Neural crest cell (in vitro differentiated cells): Measurements from ENCODE around the gene RDH13. TPM values are rescaled to one million over a fixed set of nuclear protein-coding genes. Genes with fewer than 3 reads are reported as not detected.
"Not testable (repeated sequence)": the region's sequence is repeated elsewhere in the genome, so short reads cannot be mapped to it uniquely, and the experiment has no call there.

ENCODE experiments used
- DNase-seq: peaks from one replicate; pipeline ENCODE4 v3.0.0; 2021; ENCODE audit warnings: low read depth, mixed read lengths, low spot score
- H3K27ac Mint-ChIP-seq: one replicate; pipeline ENCODE4 v1.8.0; 2021; ENCODE audit warnings: mild to moderate bottlenecking, mixed read lengths; ENCODE audit not compliant: unreplicated experiment
- H3K27me3 Mint-ChIP-seq: 2 replicates; pipeline ENCODE4 v1.8.0; 2021; ENCODE audit warnings: low read depth, mild to moderate bottlenecking, mixed read lengths
- H3K36me3 Mint-ChIP-seq: 2 replicates; pipeline ENCODE4 v1.8.0; 2021; ENCODE audit warnings: low read depth, mild to moderate bottlenecking, mixed read lengths
- H3K4me1 Mint-ChIP-seq: 2 replicates; pipeline ENCODE4 v1.8.0; 2021; ENCODE audit warnings: mixed read lengths
- H3K4me3 Mint-ChIP-seq: one replicate; pipeline ENCODE4 v1.8.0; 2021; ENCODE audit warnings: mild to moderate bottlenecking, mixed read lengths
- H3K9me3 Mint-ChIP-seq: 2 replicates; pipeline ENCODE4 v1.8.0; 2021; ENCODE audit warnings: mixed read lengths
- total RNA-seq: library from RNA; stranded (reverse); gene quantifications from 2 replicates; pipeline ENCODE4 v1.2.1, GENCODE V29; 2021
- TF ChIP-seq, protein P1 (sequence below): fragments of 200-600 bp; sonication (generic); conservative IDR thresholded peaks from 2 replicates; pipeline ENCODE4 v1.5.0; 2021; ENCODE audit warnings: antibody characterized with exemption, mild to moderate bottlenecking

The RDH13 gene
- total RNA-seq, 1 donor from 2014 or later: 19.9 TPM

DNA sequence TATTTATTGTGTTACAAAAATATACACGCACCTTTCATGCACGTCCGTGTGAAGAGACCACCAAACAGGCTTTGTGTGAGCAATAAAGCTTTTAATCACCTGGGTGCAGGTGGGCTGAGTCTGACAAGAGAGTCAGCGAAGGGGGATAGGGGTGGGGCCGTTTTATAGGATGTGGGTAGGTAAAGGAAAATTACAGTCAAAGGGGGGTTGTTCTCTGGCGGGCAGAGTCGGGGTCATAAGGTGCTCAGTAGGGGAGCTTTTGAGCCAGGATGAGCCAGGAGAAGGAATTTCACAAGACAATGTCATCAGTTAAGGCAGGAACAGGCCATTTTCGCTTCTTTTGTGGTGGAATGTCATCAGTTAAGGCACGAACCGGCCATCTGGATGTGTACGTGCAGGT, 56.2 kb downstream of the RDH13 start:
- Mint-ChIP-seq H3K4me1 (peaks cover 26% of the 10 kb centered on the region), H3K27me3 (peaks cover 54% of the 10 kb centered on the region), H3K36me3 (peaks cover 22% of the 10 kb centered on the region), H3K4me3 (peak overlapping the region; percentile 31)
- not testable (repeated sequence) for H3K27ac Mint-ChIP-seq, H3K9me3 Mint-ChIP-seq, DNase-seq

DNA sequence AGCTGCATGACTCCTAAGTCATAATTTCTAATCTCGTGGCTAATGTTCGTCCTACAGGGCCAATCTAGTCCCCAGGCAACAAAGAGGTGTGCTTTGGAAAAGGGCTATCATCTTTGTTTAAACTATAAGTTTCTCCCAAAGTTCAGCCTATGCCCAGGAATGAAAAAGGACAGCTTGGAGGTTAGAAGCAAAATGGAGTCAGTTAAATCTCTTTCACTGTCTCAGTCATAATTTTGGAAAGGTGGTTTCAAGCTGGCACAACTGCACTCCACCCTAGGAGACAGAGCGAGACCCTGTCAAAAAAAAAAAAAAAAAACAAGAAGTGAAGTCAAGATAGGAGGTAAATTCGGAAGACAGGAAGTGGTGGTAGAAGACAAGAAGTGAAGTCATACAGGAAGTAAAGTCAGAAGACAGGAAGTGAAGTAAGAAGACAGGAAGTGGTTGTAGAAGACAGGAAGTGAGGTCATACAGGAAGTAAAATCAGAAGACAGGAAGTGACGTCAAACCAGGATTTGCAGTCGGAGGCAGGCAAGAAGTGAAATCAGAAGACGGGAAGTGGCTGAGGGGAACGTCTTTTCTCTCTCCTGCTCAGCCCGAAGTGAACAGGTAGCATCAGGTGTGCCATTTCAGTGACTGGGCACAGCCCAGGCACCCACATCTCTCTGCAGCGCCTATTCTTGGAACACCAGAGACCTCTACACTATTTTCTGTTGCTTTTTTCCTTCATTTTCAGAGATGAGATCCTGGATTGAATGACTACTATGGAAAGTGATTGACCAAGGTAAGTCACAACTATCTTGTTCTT, 57.1 kb downstream of the RDH13 start:
- TF ChIP-seq, protein P1, sequence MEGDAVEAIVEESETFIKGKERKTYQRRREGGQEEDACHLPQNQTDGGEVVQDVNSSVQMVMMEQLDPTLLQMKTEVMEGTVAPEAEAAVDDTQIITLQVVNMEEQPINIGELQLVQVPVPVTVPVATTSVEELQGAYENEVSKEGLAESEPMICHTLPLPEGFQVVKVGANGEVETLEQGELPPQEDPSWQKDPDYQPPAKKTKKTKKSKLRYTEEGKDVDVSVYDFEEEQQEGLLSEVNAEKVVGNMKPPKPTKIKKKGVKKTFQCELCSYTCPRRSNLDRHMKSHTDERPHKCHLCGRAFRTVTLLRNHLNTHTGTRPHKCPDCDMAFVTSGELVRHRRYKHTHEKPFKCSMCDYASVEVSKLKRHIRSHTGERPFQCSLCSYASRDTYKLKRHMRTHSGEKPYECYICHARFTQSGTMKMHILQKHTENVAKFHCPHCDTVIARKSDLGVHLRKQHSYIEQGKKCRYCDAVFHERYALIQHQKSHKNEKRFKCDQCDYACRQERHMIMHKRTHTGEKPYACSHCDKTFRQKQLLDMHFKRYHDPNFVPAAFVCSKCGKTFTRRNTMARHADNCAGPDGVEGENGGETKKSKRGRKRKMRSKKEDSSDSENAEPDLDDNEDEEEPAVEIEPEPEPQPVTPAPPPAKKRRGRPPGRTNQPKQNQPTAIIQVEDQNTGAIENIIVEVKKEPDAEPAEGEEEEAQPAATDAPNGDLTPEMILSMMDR: no peak
- H3K27ac Mint-ChIP-seq: peak overlapping the region; percentile 28
- DNase-seq: peak; percentile 14
- H3K36me3 Mint-ChIP-seq: peaks cover 24% of the 10 kb centered on the region
- peaks cover 8% of the 10 kb centered on the region for H3K9me3 Mint-ChIP-seq
- peaks cover 26% of the 10 kb centered on the region for H3K4me1 Mint-ChIP-seq
- H3K4me3 Mint-ChIP-seq: peak overlapping the region; percentile 84
- peaks cover 45% of the 10 kb centered on the region for H3K27me3 Mint-ChIP-seq

DNA sequence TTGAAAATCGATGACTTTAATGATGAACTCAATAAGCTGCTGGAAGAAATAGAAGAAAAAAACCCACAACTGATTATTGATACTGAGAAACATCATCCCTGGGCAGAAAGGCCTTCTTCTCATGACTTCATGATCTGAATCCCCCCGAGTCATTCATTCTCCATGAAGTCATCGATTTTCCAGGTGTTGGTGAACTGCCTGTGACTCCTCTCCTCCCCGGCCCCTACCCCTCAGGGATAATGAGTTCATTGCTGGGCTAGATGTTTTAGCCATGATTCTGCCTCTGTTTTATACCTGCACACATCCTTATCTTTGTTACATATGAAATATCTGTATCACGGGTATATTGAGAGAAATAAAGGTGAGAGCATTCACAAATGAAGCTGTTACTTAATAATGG, 62.2 kb downstream of the RDH13 start:
- Mint-ChIP-seq H3K4me3 (no peak overlapping the region), H3K27me3 (peaks cover 13% of the 10 kb centered on the region), H3K9me3 (peaks cover 4% of the 10 kb centered on the region), H3K36me3 (peaks cover 20% of the 10 kb centered on the region), H3K4me1 (peaks cover 1% of the 10 kb centered on the region), H3K27ac (no peak overlapping the region)
- TF ChIP-seq, protein P1: no peak
- no peak for DNase-seq

DNA sequence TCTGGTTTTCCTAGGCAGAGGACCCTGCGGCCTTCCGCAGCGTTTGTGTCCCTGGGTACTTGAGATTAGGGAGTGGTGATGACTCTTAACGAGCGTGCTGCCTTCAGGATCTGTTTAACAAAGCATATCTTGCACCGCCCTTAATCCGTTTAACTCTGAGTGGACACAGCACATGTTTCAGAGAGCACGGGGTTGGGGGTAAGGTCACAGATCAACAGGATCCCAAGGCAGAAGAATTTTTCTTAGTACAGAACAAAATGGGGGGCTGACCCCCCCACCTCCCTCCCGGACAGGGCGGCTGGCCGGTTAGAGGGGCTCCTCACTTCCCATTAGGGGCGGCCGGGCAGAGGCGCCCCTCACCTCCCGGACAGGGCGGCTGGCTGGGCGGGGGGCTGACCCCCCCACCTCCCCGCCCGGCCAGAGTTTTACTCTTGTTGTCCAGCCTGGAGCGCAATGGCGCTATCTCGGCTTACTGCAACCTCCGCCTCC, 64.2 kb downstream of the RDH13 start:
- peaks cover 12% of the 10 kb centered on the region for H3K36me3 Mint-ChIP-seq
- not testable (repeated sequence) for DNase-seq, H3K9me3 Mint-ChIP-seq, H3K27me3 Mint-ChIP-seq, H3K4me1 Mint-ChIP-seq, H3K4me3 Mint-ChIP-seq, H3K27ac Mint-ChIP-seq

DNA sequence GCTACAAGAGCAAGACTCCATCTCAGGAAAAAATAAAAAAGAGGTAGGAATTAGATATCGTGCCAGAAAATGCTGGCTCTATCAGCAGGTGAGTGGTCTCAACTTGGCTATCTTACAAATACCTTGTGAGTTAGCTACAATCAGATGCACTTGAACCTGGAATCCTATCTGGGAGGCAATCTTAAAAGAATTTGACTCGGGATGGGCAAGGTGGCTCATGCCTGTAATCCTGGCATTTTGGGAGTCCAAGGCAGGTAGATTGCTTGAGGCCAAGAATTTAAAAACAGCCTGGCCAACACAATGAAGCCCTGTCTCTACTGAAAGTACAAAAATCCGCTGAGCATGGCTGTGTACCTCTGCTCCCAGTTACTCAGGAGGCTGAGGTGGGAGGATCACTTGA, 67.4 kb downstream of the RDH13 start:
- H3K36me3 Mint-ChIP-seq: peaks cover 9% of the 10 kb centered on the region
- TF ChIP-seq, protein P1: no peak
- DNase-seq: no peak
- no peaks in the 10 kb centered on the region for H3K9me3 Mint-ChIP-seq
- no peak overlapping the region for H3K27ac Mint-ChIP-seq
- no peaks in the 10 kb centered on the region for H3K4me1 Mint-ChIP-seq
- H3K4me3 Mint-ChIP-seq: no peak overlapping the region
- H3K27me3 Mint-ChIP-seq: no peaks in the 10 kb centered on the region

Other genes starting within 250 kb of the RDH13 start
- not detected in 2 replicates for gene KIR3DL1, start 246.7 kb downstream of the RDH13 start, total RNA-seq
- gene KIR2DS4, start 230.5 kb downstream of the RDH13 start, total RNA-seq: not detected in 2 replicates
- not detected in 2 replicates for gene KIR3DL2, start 212.7 kb downstream of the RDH13 start, total RNA-seq
- not detected in 2 replicates for gene FCAR, start 188.9 kb downstream of the RDH13 start, total RNA-seq
- gene NCR1, start 157.0 kb downstream of the RDH13 start, total RNA-seq: not detected in 2 replicates
- gene NLRP7, start 115.6 kb downstream of the RDH13 start, total RNA-seq: not detected in 2 replicates
- 47.2 and 48.1 TPM in 2 replicates for gene NLRP2, start 96.8 kb downstream of the RDH13 start, total RNA-seq
- gene GP6, start 24.9 kb downstream of the RDH13 start, total RNA-seq: 0.33 and 0.39 TPM in 2 replicates
- 22.4 TPM in 2 replicates for gene EPS8L1, start 12.7 kb upstream of the RDH13 start, total RNA-seq
- 107 and 108 TPM in 2 replicates for gene PPP1R12C, start 54.5 kb upstream of the RDH13 start, total RNA-seq
- 1.1 TPM in 1 of 2 replicates, not detected in the other for gene TNNT1, start 86.1 kb upstream of the RDH13 start, total RNA-seq
- 5.4 and 6.5 TPM in 2 replicates for gene TNNI3, start 94.6 kb upstream of the RDH13 start, total RNA-seq
- gene DNAAF3, start 103.5 kb upstream of the RDH13 start, total RNA-seq: 9.5 and 10.4 TPM in 2 replicates
- 3.5 and 4.3 TPM in 2 replicates for gene SYT5, start 117.1 kb upstream of the RDH13 start, total RNA-seq
- 1.2 and 2.0 TPM in 2 replicates for gene PTPRH, start 146.4 kb upstream of the RDH13 start, total RNA-seq
- 4.9 and 5.8 TPM in 2 replicates for gene TMEM86B, start 165.6 kb upstream of the RDH13 start, total RNA-seq
- 71.2 and 73.1 TPM in 2 replicates for gene PPP6R1, start 195.9 kb upstream of the RDH13 start, total RNA-seq
- gene HSPBP1, start 217.0 kb upstream of the RDH13 start, total RNA-seq: 53.8 and 54.7 TPM in 2 replicates
- gene BRSK1, start 220.8 kb upstream of the RDH13 start, total RNA-seq: 50.0 and 50.7 TPM in 2 replicates